Right lobe of liver (tissue), 4 donors: ENCODE results near the gene AHR.
"Not testable (repeated sequence)": the region's sequence is repeated elsewhere in the genome, so short reads cannot be mapped to it uniquely, and the experiment has no call there.

Experiments used
- CTCF ChIP-seq, 4 donors: fragments of 200-600 bp in 3 of 4; fragments of 450-650 bp in 1 of 4; IDR thresholded peaks; one replicate each; pipeline versions ENCODE4 v1.5.1 to v1.8.0; 2016 to 2022; ENCODE audit warnings: antibody characterized with exemption in 4 of 4, mild to moderate bottlenecking in 2 of 4
- POLR2A ChIP-seq: fragments of 450-650 bp; IDR thresholded peaks from one replicate; pipeline ENCODE4 v1.6.1; 2017; ENCODE audit warnings: antibody characterized with exemption, mild to moderate bottlenecking
- donor health status: DM: no; HTN: no; CAD: no.
- donor health status: DM: no; HTN: no; CAD: no.
- donor health status: DM: no; HTN: yes; CAD: no.

- not testable (repeated sequence) for TF ChIP-seq POLR2A; CTCF (IDR thresholded peaks at IDR 0.05)
These were observed 84.2 kb downstream of the AHR start for GRCh38 chr7:17382408-17383354.
